ENCODE measurements around the gene CD244.

GRCh38 chr1:160862203-160863060 lies at the start of gene CD244:
- TF ChIP-seq POLR2AphosphoS5 (IDR thresholded peaks at IDR 0.05) (no peak), CTCF (IDR thresholded peaks at IDR 0.05) (no peak), POLR2A (IDR thresholded peaks at IDR 0.05) (no peak)

All from stomach (tissue), 4 donors.